ENCODE measurements around the gene RNF212.

- TF ChIP-seq CTCF (IDR thresholded peaks at IDR 0.05; ENCODE audit: low read depth, low read length) (no peak), EZH2phosphoT487 (IDR thresholded peaks at IDR 0.05; ENCODE audit: low read depth) (no peak)
Observed at GRCh38 chr4:1060121-1060520, 53.2 kb downstream of the RNF212 start.

All from OCI-LY3 (cell line).